WI38 (cell line): ENCODE measurements around the gene SLC30A9.

Source experiments
- H3K4me3 ChIP-seq: 2 replicates; pipeline ENCODE4 v1.5.1; 2011; ENCODE audit warnings: low read depth, mild to moderate bottlenecking, control low read depth, low read length
- TF ChIP-seq, protein P1 (sequence below): IDR thresholded peaks from 2 replicates; pipeline ENCODE4 v1.5.1; 2012; ENCODE audit warnings: low read depth, mild to moderate bottlenecking, control low read depth, low read length

The SLC30A9 gene

GRCh38 chr4:42088386-42088785, 98.1 kb downstream of the SLC30A9 start:
- TF ChIP-seq, protein P1, sequence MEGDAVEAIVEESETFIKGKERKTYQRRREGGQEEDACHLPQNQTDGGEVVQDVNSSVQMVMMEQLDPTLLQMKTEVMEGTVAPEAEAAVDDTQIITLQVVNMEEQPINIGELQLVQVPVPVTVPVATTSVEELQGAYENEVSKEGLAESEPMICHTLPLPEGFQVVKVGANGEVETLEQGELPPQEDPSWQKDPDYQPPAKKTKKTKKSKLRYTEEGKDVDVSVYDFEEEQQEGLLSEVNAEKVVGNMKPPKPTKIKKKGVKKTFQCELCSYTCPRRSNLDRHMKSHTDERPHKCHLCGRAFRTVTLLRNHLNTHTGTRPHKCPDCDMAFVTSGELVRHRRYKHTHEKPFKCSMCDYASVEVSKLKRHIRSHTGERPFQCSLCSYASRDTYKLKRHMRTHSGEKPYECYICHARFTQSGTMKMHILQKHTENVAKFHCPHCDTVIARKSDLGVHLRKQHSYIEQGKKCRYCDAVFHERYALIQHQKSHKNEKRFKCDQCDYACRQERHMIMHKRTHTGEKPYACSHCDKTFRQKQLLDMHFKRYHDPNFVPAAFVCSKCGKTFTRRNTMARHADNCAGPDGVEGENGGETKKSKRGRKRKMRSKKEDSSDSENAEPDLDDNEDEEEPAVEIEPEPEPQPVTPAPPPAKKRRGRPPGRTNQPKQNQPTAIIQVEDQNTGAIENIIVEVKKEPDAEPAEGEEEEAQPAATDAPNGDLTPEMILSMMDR = no peak

DNA sequence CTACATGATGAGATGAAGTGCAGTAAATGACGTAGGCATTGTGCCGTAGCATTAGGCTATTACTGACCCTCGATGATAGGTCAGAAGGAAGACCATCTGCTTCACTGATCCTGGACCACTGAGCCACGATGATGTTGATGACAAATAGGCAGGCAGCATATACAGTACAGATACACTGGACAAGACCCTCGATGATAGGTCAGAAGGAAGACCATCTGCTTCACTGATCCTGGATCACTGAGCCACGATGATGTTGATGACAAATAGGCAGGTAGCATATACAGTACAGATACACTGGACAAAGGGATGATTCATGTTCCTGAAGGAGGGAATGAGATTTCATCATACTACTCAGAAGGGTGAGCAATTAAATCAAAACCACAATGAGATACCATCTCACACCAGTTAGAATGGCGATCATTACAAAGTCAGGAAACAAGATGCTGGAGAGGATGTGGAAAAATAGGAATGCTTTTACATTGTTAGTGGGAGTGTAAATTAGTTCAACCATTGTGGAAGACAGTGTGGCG, 111.2 kb downstream of the SLC30A9 start:
- no peak overlapping the region for H3K4me3 ChIP-seq
- TF ChIP-seq, protein P1 = no peak

More at GRCh38 chr4:42088386-42088785, 98.1 kb downstream of the SLC30A9 start:
- no peak overlapping the region for H3K4me3 ChIP-seq

DNA sequence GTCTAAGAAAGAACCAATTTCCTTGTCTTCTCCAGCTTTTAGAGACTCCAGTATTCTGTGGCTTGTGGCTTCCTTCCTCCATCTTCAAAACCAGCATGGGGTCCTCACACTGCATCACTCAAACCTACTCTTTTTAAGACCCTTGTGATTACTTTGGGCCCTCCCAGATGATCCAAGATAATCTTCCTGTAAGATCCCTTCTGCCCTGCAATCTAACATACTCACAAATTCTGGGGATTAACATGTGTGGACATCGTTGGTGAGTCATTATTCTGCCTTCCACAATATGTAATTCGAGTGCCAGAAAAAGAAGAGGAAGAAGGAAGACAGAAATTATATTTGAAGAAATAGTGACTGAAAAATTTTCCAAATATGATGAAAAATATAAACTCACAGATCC, 114.2 kb downstream of the SLC30A9 start:
- no peak overlapping the region for H3K4me3 ChIP-seq
- TF ChIP-seq, protein P1 = no peak

- TF ChIP-seq, protein P1 = no peak
- H3K4me3 ChIP-seq = no peak overlapping the region
These were observed 122.5 kb downstream of the SLC30A9 start for GRCh38 chr4:42112846-42113245.

GRCh38 chr4:42119886-42120285, 129.6 kb downstream of the SLC30A9 start:
- no peak overlapping the region for H3K4me3 ChIP-seq
- TF ChIP-seq, protein P1 = no peak

GRCh38 chr4:42122237-42122636, 131.9 kb downstream of the SLC30A9 start:
- no peak overlapping the region for H3K4me3 ChIP-seq
- TF ChIP-seq, protein P1 = no peak

DNA sequence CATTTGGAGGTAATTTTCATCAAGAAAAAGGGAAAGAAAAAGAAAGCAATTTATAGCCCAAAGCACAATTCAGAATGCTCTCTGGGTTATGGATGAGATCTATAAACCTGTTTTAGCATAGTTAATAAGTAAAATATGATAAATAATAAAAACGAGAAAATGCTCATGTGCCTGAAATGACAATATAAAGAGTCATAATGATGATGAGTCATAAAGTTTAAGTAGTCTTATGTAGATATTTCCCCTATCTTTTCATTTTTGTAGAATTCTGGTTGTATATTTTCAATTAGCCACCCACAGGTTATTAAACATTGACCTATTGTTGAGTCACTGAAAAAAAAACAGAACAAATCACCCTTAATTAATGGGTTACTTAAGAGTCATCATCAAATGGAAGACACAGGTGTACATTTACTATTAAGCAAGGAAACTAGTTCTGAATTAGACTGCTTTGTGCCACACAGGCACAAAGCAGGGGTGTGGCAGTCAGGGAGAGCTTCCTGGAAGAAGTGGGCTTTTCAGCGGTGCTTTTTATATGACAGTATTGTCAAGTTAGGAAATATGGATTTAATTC, 132.8 kb downstream of the SLC30A9 start:
- TF ChIP-seq, protein P1 = no peak
- no peak overlapping the region for H3K4me3 ChIP-seq
